Naive B cell (primary cell): Measurements from ENCODE around the gene H3-3A. TPM values are rescaled to one million over a fixed set of nuclear protein-coding genes. Genes with fewer than 3 reads are reported as not detected.
"Not testable (repeated sequence)": the region's sequence is repeated elsewhere in the genome, so short reads cannot be mapped to it uniquely, and the experiment has no call there.

ENCODE experiments used
- ATAC-seq, 2 donors: fragments of 150-1000 bp; cut with Tn5 transposase; 2 replicates each; pipeline ENCODE4 v1.10.0; 2021; ENCODE audit warnings: low read depth in 2 of 2, mild to moderate bottlenecking in 2 of 2, moderate library complexity in 2 of 2
- DNase-seq: peaks from one replicate; pipeline ENCODE4 v3.0.0; 2022
- H3K27ac Mint-ChIP-seq, 6 donors: one replicate each; pipeline ENCODE4 v1.8.0; 2020 to 2022; ENCODE audit warnings: mild to moderate bottlenecking in 6 of 6, mixed read lengths in 6 of 6, moderate library complexity in 5 of 6, inconsistent platforms in 2 of 6
- H3K27me3 Mint-ChIP-seq, 3 donors: one replicate each; pipeline ENCODE4 v1.8.0; 2021 to 2022; ENCODE audit warnings: mixed read lengths in 3 of 3, mild to moderate bottlenecking in 1 of 3
- H3K36me3 Mint-ChIP-seq, 2 donors: one replicate each; pipeline ENCODE4 v1.8.0; 2020 to 2022; ENCODE audit warnings: mixed read lengths in 2 of 2, inconsistent platforms in 1 of 2, mild to moderate bottlenecking in 1 of 2
- H3K4me1 Mint-ChIP-seq, 3 donors: one replicate each; pipeline ENCODE4 v1.8.0; 2020 to 2022; ENCODE audit warnings: mixed read lengths in 3 of 3, inconsistent platforms in 1 of 3, mild to moderate bottlenecking in 1 of 3, moderate library complexity in 1 of 3
- H3K4me3 Mint-ChIP-seq, 8 donors: one replicate each; pipeline ENCODE4 v1.8.0; 2020 to 2022; ENCODE audit warnings: mild to moderate bottlenecking in 8 of 8, mixed read lengths in 8 of 8, moderate library complexity in 8 of 8, inconsistent platforms in 2 of 8
- H3K9me3 Mint-ChIP-seq, 7 donors: one replicate each; pipeline ENCODE4 v1.8.0; 2020 to 2022; ENCODE audit warnings: mixed read lengths in 7 of 7, mild to moderate bottlenecking in 5 of 7, inconsistent platforms in 2 of 7, moderate library complexity in 1 of 7
- polyA plus RNA-seq, 6 donors: library from polyadenylated mRNA; unstranded; fragments of 300-500 nt; fragmentation: Illumina TruSeq; gene quantifications; one replicate each; pipeline ENCODE4 v1.2.3, GENCODE V29; 2021; ENCODE audit warnings: low read depth in 6 of 6

H3-3A gene
- polyA plus RNA-seq, 6 donors from 2014 or later: 1,065 to 1,461 (median 1,242) TPM

- DNase-seq (no peak), ATAC-seq (no peak)
- Mint-ChIP-seq H3K4me3 (no peak overlapping the region), H3K9me3 (no peaks in the 10 kb centered on the region), H3K27ac (no peak overlapping the region), H3K27me3 (no peaks in the 10 kb centered on the region), H3K4me1 (peaks cover 12 to 20% (median 12%) of the 10 kb centered on the region in 3 donors), H3K36me3 (peaks cover 5 to 8% of the 10 kb centered on the region in 2 donors)
Observed at GRCh38 chr1:226078374-226078773, 15.9 kb downstream of the H3-3A start.

- Mint-ChIP-seq H3K27me3 (no peaks in the 10 kb centered on the region), H3K9me3 (no peaks in the 10 kb centered on the region), H3K27ac (peak overlapping the region in 3 of 6 donors; percentile 26 to 92 (median 82)), H3K36me3 (no peaks in the 10 kb centered on the region), H3K4me3 (peak overlapping the region; percentile 75 to 96 (median 92)), H3K4me1 (peaks cover 21 to 37% (median 25%) of the 10 kb centered on the region in 3 donors)
- ATAC-seq: no peak
- DNase-seq: no peak
Observed at GRCh38 chr1:226082587-226082917, 20.0 kb downstream of the H3-3A start.

GRCh38 chr1:226082959-226083301 lies 20.4 kb downstream of the H3-3A start:
- ATAC-seq: no peak
- DNase-seq: no peak
- no peaks in the 10 kb centered on the region for H3K9me3 Mint-ChIP-seq

GRCh38 chr1:226083302-226084101 lies 21.0 kb downstream of the H3-3A start:
- H3K9me3 Mint-ChIP-seq: no peaks in the 10 kb centered on the region
- DNase-seq (peak; percentile 93), ATAC-seq (peak; percentile 90 to 94)
- H3K4me3 Mint-ChIP-seq: peak overlapping the region; percentile 78 to 97 (median 94)
- H3K4me1 Mint-ChIP-seq: peaks cover 21 to 37% (median 25%) of the 10 kb centered on the region in 3 donors
- H3K27me3 Mint-ChIP-seq: no peaks in the 10 kb centered on the region
- peak overlapping the region; percentile 39 to 97 (median 92) for H3K27ac Mint-ChIP-seq
- no peaks in the 10 kb centered on the region for H3K36me3 Mint-ChIP-seq

More at GRCh38 chr1:226082959-226083301, 20.4 kb downstream of the H3-3A start:
- H3K36me3 Mint-ChIP-seq: no peaks in the 10 kb centered on the region
- H3K27me3 Mint-ChIP-seq: no peaks in the 10 kb centered on the region
- peak overlapping the region; percentile 78 to 97 (median 94) for H3K4me3 Mint-ChIP-seq
- peaks cover 21 to 37% (median 25%) of the 10 kb centered on the region in 3 donors for H3K4me1 Mint-ChIP-seq
- peak overlapping the region in 1 of 6 donors; percentile 92 for H3K27ac Mint-ChIP-seq

GRCh38 chr1:226085675-226086285 lies 23.3 kb downstream of the H3-3A start:
- DNase-seq: no peak
- Mint-ChIP-seq H3K27me3 (no peaks in the 10 kb centered on the region), H3K27ac (peak overlapping the region in 2 of 6 donors; percentile 15 to 84), H3K9me3 (no peaks in the 10 kb centered on the region), H3K4me1 (peaks cover 16 to 34% (median 25%) of the 10 kb centered on the region in 3 donors), H3K4me3 (peak overlapping the region in 4 of 8 donors; percentile 45 to 96 (median 84)), H3K36me3 (no peaks in the 10 kb centered on the region)
- ATAC-seq: no peak

GRCh38 chr1:226086776-226087175 lies 24.3 kb downstream of the H3-3A start:
- no peak for ATAC-seq
- H3K36me3 Mint-ChIP-seq: no peaks in the 10 kb centered on the region
- no peak for DNase-seq
- peak overlapping the region in 1 of 8 donors; percentile 37 for H3K4me3 Mint-ChIP-seq
- peaks cover 16 to 34% (median 25%) of the 10 kb centered on the region in 3 donors for H3K4me1 Mint-ChIP-seq
- H3K9me3 Mint-ChIP-seq: peaks cover 0 to 2% (median 0%) of the 10 kb centered on the region in 7 donors
- peak overlapping the region in 1 of 6 donors; percentile 30 for H3K27ac Mint-ChIP-seq
- no peaks in the 10 kb centered on the region for H3K27me3 Mint-ChIP-seq

GRCh38 chr1:226091461-226091860 lies 28.9 kb downstream of the H3-3A start:
- Mint-ChIP-seq H3K9me3 (peaks cover 0 to 3% (median 0%) of the 10 kb centered on the region in 7 donors), H3K27ac (no peak overlapping the region), H3K4me3 (no peak overlapping the region)

GRCh38 chr1:226092048-226092820 lies 29.7 kb downstream of the H3-3A start:
- DNase-seq, H3K27me3 Mint-ChIP-seq, H3K4me1 Mint-ChIP-seq, H3K36me3 Mint-ChIP-seq, H3K4me3 Mint-ChIP-seq, ATAC-seq, H3K9me3 Mint-ChIP-seq: not testable (repeated sequence)
- peak overlapping the region in 1 of 6 donors; percentile 44 for H3K27ac Mint-ChIP-seq

More at GRCh38 chr1:226091461-226091860, 28.9 kb downstream of the H3-3A start:
- no peak for DNase-seq
- Mint-ChIP-seq H3K36me3 (no peaks in the 10 kb centered on the region), H3K27me3 (peaks cover 0 to 3% (median 0%) of the 10 kb centered on the region in 3 donors), H3K4me1 (no peaks in the 10 kb centered on the region)
- no peak for ATAC-seq

- no peak for DNase-seq
- peaks cover 0 to 3% (median 0%) of the 10 kb centered on the region in 7 donors for H3K9me3 Mint-ChIP-seq
- H3K27me3 Mint-ChIP-seq: peaks cover 0 to 3% (median 0%) of the 10 kb centered on the region in 3 donors
- no peaks in the 10 kb centered on the region for H3K36me3 Mint-ChIP-seq
- H3K4me1 Mint-ChIP-seq: no peaks in the 10 kb centered on the region
- H3K4me3 Mint-ChIP-seq: no peak overlapping the region
- H3K27ac Mint-ChIP-seq: no peak overlapping the region
- no peak for ATAC-seq
Observed at GRCh38 chr1:226092965-226093364, 30.4 kb downstream of the H3-3A start.

- Mint-ChIP-seq H3K36me3 (no peaks in the 10 kb centered on the region), H3K9me3 (peaks cover 0 to 3% (median 0%) of the 10 kb centered on the region in 7 donors), H3K4me3 (no peak overlapping the region), H3K27ac (no peak overlapping the region), H3K27me3 (peaks cover 0 to 3% (median 0%) of the 10 kb centered on the region in 3 donors), H3K4me1 (peaks cover 0 to 3% (median 0%) of the 10 kb centered on the region in 3 donors)
- DNase-seq: no peak
- ATAC-seq: no peak
Observed at GRCh38 chr1:226093621-226094020, 31.1 kb downstream of the H3-3A start.

GRCh38 chr1:226094451-226094850 lies 31.9 kb downstream of the H3-3A start:
- peaks cover 0 to 3% (median 0%) of the 10 kb centered on the region in 3 donors for H3K27me3 Mint-ChIP-seq
- no peak overlapping the region for H3K27ac Mint-ChIP-seq
- DNase-seq (no peak), ATAC-seq (no peak)
- H3K4me1 Mint-ChIP-seq: peaks cover 0 to 5% (median 0%) of the 10 kb centered on the region in 3 donors
- H3K9me3 Mint-ChIP-seq: peaks cover 0 to 3% (median 0%) of the 10 kb centered on the region in 7 donors
- no peak overlapping the region for H3K4me3 Mint-ChIP-seq
- H3K36me3 Mint-ChIP-seq: no peaks in the 10 kb centered on the region

GRCh38 chr1:226095286-226095685 lies 32.8 kb downstream of the H3-3A start:
- peaks cover 5 to 9% (median 5%) of the 10 kb centered on the region in 3 donors for H3K4me1 Mint-ChIP-seq
- peaks cover 0 to 3% (median 0%) of the 10 kb centered on the region in 3 donors for H3K27me3 Mint-ChIP-seq
- ATAC-seq: no peak
- H3K4me3 Mint-ChIP-seq: no peak overlapping the region
- H3K36me3 Mint-ChIP-seq: no peaks in the 10 kb centered on the region
- peaks cover 0 to 3% (median 0%) of the 10 kb centered on the region in 7 donors for H3K9me3 Mint-ChIP-seq
- peak overlapping the region in 1 of 6 donors; percentile 62 for H3K27ac Mint-ChIP-seq
- no peak for DNase-seq
